ENCODE measurements around the gene C3orf38.

GRCh38 chr3:88114878-88115549 lies 34.7 kb upstream of the C3orf38 start:
- no peak for TF ChIP-seq CTCF (conservative IDR thresholded peaks at IDR 0.05; ENCODE audit: low read depth in 2 of 2)
- no peak for TF ChIP-seq EZH2phosphoT487 (IDR thresholded peaks at IDR 0.05; ENCODE audit: unreplicated experiment)

Measured in GM23338 (cell line).